A549 (cell line): ENCODE data around the gene CA11. TPM values are rescaled to one million over a fixed set of nuclear protein-coding genes. Genes with fewer than 3 reads are reported as not detected.
"Not testable (repeated sequence)": the region's sequence is repeated elsewhere in the genome, so short reads cannot be mapped to it uniquely, and the experiment has no call there.

Source experiments
- ATAC-seq, 2 experiments: fragments of 200-7000 bp in 1 of 2; fragments of >200 bp in 1 of 2; cut with Nextera tagmentation in 1 of 2; cut with Tn5 transposase in 1 of 2; 3 replicates each; pipeline versions ENCODE4 v1.8.0 to v1.9.1; 2018 to 2020; ENCODE audit warnings: mild to moderate bottlenecking in 1 of 2, moderate library complexity in 1 of 2
- CTCF ChIA-PET: fragments of 300-600 bp; sonication (Branson Sonifier 250); formaldehyde crosslinking; extraction: SDS; loops from one replicate; lab custom pipeline; 2021; ENCODE audit warnings: antibody characterized with exemption, inconsistent platforms; lab: Yijun Ruan, JAX
- POLR2A ChIA-PET: fragments of 350-600 bp; formaldehyde crosslinking; extraction: SDS; loops from one replicate; lab custom pipeline; 2021; ENCODE audit warnings: antibody characterized with exemption, inconsistent platforms; lab: Yijun Ruan, JAX
- DNase-seq, 2 experiments: peaks; one replicate each; pipeline versions ENCODE4 v3.0.0 to v3.0.0-alpha.2; 2011 to 2016; ENCODE audit warnings: low read depth in 1 of 2, low spot score in 1 of 2
- FAIRE-seq: peaks from 2 replicates; lab custom pipeline; 2011; peaks lifted over from hg19 to GRCh38; lab: Jason Lieb, UNC
- H3K27ac ChIP-seq, 2 experiments: fragments of >200 bp; sonication (Bioruptor Twin); formaldehyde crosslinking; 3 replicates each; pipeline ENCODE4 v1.5.1; 2016 to 2017
- H3K4me1 ChIP-seq: fragments of >200 bp; sonication (Bioruptor Twin); formaldehyde crosslinking; 3 replicates; pipeline ENCODE4 v1.6.1; 2016
- H3K4me2 ChIP-seq: fragments of >200 bp; sonication (Bioruptor Twin); formaldehyde crosslinking; 3 replicates; pipeline ENCODE4 v1.6.1; 2016
- H3K4me3 ChIP-seq: fragments of >200 bp; sonication (Bioruptor Twin); formaldehyde crosslinking; 3 replicates; pipeline ENCODE4 v1.5.1; 2016
- H3K9me3 ChIP-seq: fragments of >200 bp; sonication (Bioruptor Twin); formaldehyde crosslinking; 3 replicates; pipeline ENCODE4 v1.6.1; 2016
- ATOH8 ChIP-seq: fragments of 250-450 bp; sonication (Bioruptor Pico); IDR thresholded peaks from 2 replicates; pipeline ENCODE4 v1.5.0; 2020; ENCODE audit warnings: low read depth, mild to moderate bottlenecking, moderate library complexity
- BHLHE40 ChIP-seq: IDR thresholded peaks from 2 replicates; pipeline ENCODE4 v1.6.1; 2012; ENCODE audit warnings: low read depth, low read length, inconsistent platforms
- CBX2 ChIP-seq: fragments of 200-600 bp; sonication (generic); IDR thresholded peaks from 2 replicates; pipeline ENCODE4 v1.6.1; 2016; ENCODE audit warnings: low read depth, mild to moderate bottlenecking, borderline replicate concordance
- CEBPB ChIP-seq, 2 experiments: fragments of >200 bp in 1 of 2; sonication (Bioruptor Twin) in 1 of 2; formaldehyde crosslinking in 1 of 2; IDR thresholded peaks; 2 replicates each; pipeline ENCODE4 v1.6.1; 2012 to 2016
- CHD2 ChIP-seq: fragments of 150-350 bp; IDR thresholded peaks from 2 replicates; pipeline ENCODE4 v1.6.1; 2014; ENCODE audit warnings: low read length; ENCODE audit not compliant: partially characterized antibody
- EHF ChIP-seq: fragments of 250-450 bp; sonication (Bioruptor Pico); IDR thresholded peaks from 2 replicates; pipeline ENCODE4 v1.5.0; 2020; ENCODE audit warnings: mild to moderate bottlenecking
- EHMT2 ChIP-seq: fragments of 200-600 bp; sonication (generic); IDR thresholded peaks from 2 replicates; pipeline ENCODE4 v1.6.1; 2016; ENCODE audit warnings: antibody characterized with exemption, low read depth, mild to moderate bottlenecking, moderate library complexity
- HEYL ChIP-seq: fragments of 250-450 bp; sonication (Bioruptor Pico); IDR thresholded peaks from 2 replicates; pipeline ENCODE4 v1.8.0; 2021; ENCODE audit warnings: mild to moderate bottlenecking, moderate library complexity
- HMGXB4 ChIP-seq: fragments of 250-450 bp; sonication (Bioruptor Pico); IDR thresholded peaks from 2 replicates; pipeline ENCODE4 v1.5.0; 2021; ENCODE audit warnings: mild to moderate bottlenecking, moderate library complexity, borderline replicate concordance
- HOXB5 ChIP-seq: fragments of 250-450 bp; sonication (Bioruptor Pico); IDR thresholded peaks from 2 replicates; pipeline ENCODE4 v1.5.0; 2020; ENCODE audit warnings: mild to moderate bottlenecking, moderate library complexity
- JUN ChIP-seq, 2 experiments: fragments of >200 bp; sonication (Bioruptor Twin); formaldehyde crosslinking; IDR thresholded peaks; 2 replicates in 1 of 2; 3 replicates in 1 of 2; pipeline ENCODE4 v1.6.1; 2016 to 2017
- KDM1A ChIP-seq: fragments of 200-600 bp; sonication (generic); IDR thresholded peaks from 2 replicates; pipeline ENCODE4 v1.6.1; 2016; ENCODE audit warnings: low read depth, mild to moderate bottlenecking
- MAZ ChIP-seq: fragments of 150-350 bp; IDR thresholded peaks from 2 replicates; pipeline ENCODE4 v1.6.1; 2014; ENCODE audit warnings: antibody characterized with exemption, low read depth, low read length, borderline replicate concordance
- NPAS2 ChIP-seq: fragments of 250-450 bp; sonication (Bioruptor Pico); IDR thresholded peaks from 2 replicates; pipeline ENCODE4 v1.8.0; 2022; ENCODE audit warnings: mild to moderate bottlenecking, moderate library complexity, borderline replicate concordance
- NR3C1 ChIP-seq: fragments of >200 bp; sonication (Bioruptor Twin); formaldehyde crosslinking; IDR thresholded peaks from 3 replicates; pipeline ENCODE4 v1.6.1; 2017
- PBX3 ChIP-seq: IDR thresholded peaks from 2 replicates; pipeline ENCODE4 v1.6.1; 2012
- POLR2A ChIP-seq: IDR thresholded peaks from 2 replicates; pipeline ENCODE4 v1.6.1; 2012; ENCODE audit warnings: mild to moderate bottlenecking, low read length
- RCOR1 ChIP-seq: fragments of 150-350 bp; IDR thresholded peaks from 2 replicates; pipeline ENCODE4 v1.6.1; 2014; ENCODE audit warnings: antibody characterized with exemption, low read length, low read depth
- REST ChIP-seq: fragments of 200-600 bp; sonication (generic); IDR thresholded peaks from 2 replicates; pipeline ENCODE4 v1.6.1; 2016; ENCODE audit warnings: antibody characterized with exemption, mild to moderate bottlenecking, moderate library complexity
- TFCP2L1 ChIP-seq: fragments of 250-450 bp; sonication (Bioruptor Pico); IDR thresholded peaks from 2 replicates; pipeline ENCODE4 v1.5.0; 2021; ENCODE audit warnings: mild to moderate bottlenecking
- ZC3H11A ChIP-seq: fragments of 450-650 bp; IDR thresholded peaks from 2 replicates; pipeline ENCODE4 v1.6.1; 2014; ENCODE audit warnings: antibody characterized with exemption, mild to moderate bottlenecking
- ZNF302 ChIP-seq: fragments of 250-450 bp; sonication (Bioruptor Pico); IDR thresholded peaks from 2 replicates; pipeline ENCODE4 v1.9.0; 2021; ENCODE audit warnings: inconsistent platforms, mild to moderate bottlenecking, moderate library complexity
- WGBS: methylation state at CpG from one replicate; pipeline ENCODE4 v1.1.6; 2017; ENCODE audit errors: missing lambda C conversion rate; 5-methylcytosine and 5-hydroxymethylcytosine counted together
- polyA plus RNA-seq, 4 experiments: library from polyadenylated mRNA; depleted of rRNA in 3 of 4; stranded (reverse); fragments of >200 nt; fragmentation: RNase III in 1 of 4; extraction: RNeasy Plus Mini Kit Qiagen cat#74134 plus additional on column Dnase treatment in 1 of 4; gene quantifications; 2 replicates in 3 of 4; 3 replicates in 1 of 4; pipeline ENCODE4 v1.2.3, GENCODE V29; 2011 to 2017

The CA11 gene
- polyA plus RNA-seq, 2 of the 4 experiments (the other 2 are of a cell fraction): 9.8 to 21.0 TPM

GRCh38 chr19:48646001-48646721, at the start of gene CA11 (continued):
- TF ChIP-seq RCOR1: no peak
- TF ChIP-seq CHD2: peak; percentile 34
- no peak for TF ChIP-seq CBX2
- no peak for TF ChIP-seq NR3C1
- TF ChIP-seq JUN (IDR thresholded peaks at IDR 0.05): peak in 1 of 2 experiments; percentile 73; a peak in 3 of 5 replicates
- TF ChIP-seq ZNF302 (CRISPR knock-in tag): no peak

GRCh38 chr19:48693629-48694028, 47.6 kb upstream of the CA11 start:
- CTCF ChIA-PET: interaction anchor here (1.0 to 14.0 kb wide), 5 partner anchors 9 to 94 kb away, joined by 3 to 151 read pairs (median 3); no protein-coding TSS in a partner anchor
- POLR2A ChIA-PET: not testable (repeated sequence)

GRCh38 chr19:48689449-48689848, 43.5 kb upstream of the CA11 start:
- H3K4me2 ChIP-seq: no peak overlapping the region
- H3K4me1 ChIP-seq: peaks cover 11% of the 10 kb centered on the region
- H3K27ac ChIP-seq: no peak overlapping the region
- TF ChIP-seq ZC3H11A: no peak
- no peak for TF ChIP-seq MAZ
- TF ChIP-seq EHF (CRISPR knock-in tag): no peak
- TF ChIP-seq POLR2A: no peak
- TF ChIP-seq REST: no peak
- TF ChIP-seq KDM1A: no peak
- no peak for TF ChIP-seq HEYL (CRISPR knock-in tag)
- TF ChIP-seq PBX3: no peak
- TF ChIP-seq ATOH8 (CRISPR knock-in tag): no peak
- TF ChIP-seq EHMT2: no peak
- TF ChIP-seq HMGXB4 (CRISPR knock-in tag): no peak
- no peak for TF ChIP-seq HOXB5 (CRISPR knock-in tag)
- no peak for TF ChIP-seq TFCP2L1 (CRISPR knock-in tag)
- TF ChIP-seq NPAS2 (CRISPR knock-in tag): no peak
- no peak for TF ChIP-seq BHLHE40
- 86% methylated on average over 7 of the region's 7 CpGs for WGBS
- no peak for DNase-seq
- ChIA-PET CTCF (interaction anchor here (0.8 to 14.0 kb wide), 4 partner anchors 12 to 153 kb away, joined by 3 to 151 read pairs (median 8); no protein-coding TSS in a partner anchor), POLR2A (no interaction called here)
- H3K9me3 ChIP-seq: no peaks in the 10 kb centered on the region
- no peak for ATAC-seq
- H3K4me3 ChIP-seq: no peak overlapping the region
- FAIRE-seq: no peak

More at GRCh38 chr19:48693629-48694028, 47.6 kb upstream of the CA11 start:
- FAIRE-seq, ATAC-seq, H3K9me3 ChIP-seq, H3K4me1 ChIP-seq, H3K4me2 ChIP-seq, H3K4me3 ChIP-seq, DNase-seq, H3K27ac ChIP-seq: not testable (repeated sequence)
- TF ChIP-seq CEBPB (IDR thresholded peaks at IDR 0.05): peak; percentile 32 to 60; a peak in 3 of 4 replicates
- WGBS: 93% methylated on average over 9 of the region's 9 CpGs
